SK-N-SH (cell line): ENCODE results near the gene CUL9.

Source experiments
- CTCF ChIP-seq: fragments of 200-600 bp; sonication (generic); IDR thresholded peaks from 2 replicates; pipeline ENCODE4 v1.6.1; 2017; ENCODE audit warnings: antibody characterized with exemption, mild to moderate bottlenecking, moderate library complexity
- NFIC ChIP-seq: IDR thresholded peaks from 2 replicates; pipeline ENCODE4 v1.4.0; 2012; ENCODE audit warnings: borderline replicate concordance
- POLR2AphosphoS5 ChIP-seq: IDR thresholded peaks from 2 replicates; pipeline ENCODE4 v1.6.1; 2012; ENCODE audit warnings: low read depth, low read length
- TAF1 ChIP-seq: IDR thresholded peaks from 2 replicates; pipeline ENCODE4 v1.6.1; 2012; ENCODE audit warnings: low read depth, mild to moderate bottlenecking, low read length, moderate library complexity, borderline replicate concordance
- TCF12 ChIP-seq: IDR thresholded peaks from 2 replicates; pipeline ENCODE4 v1.4.0; 2012
- TEAD4 ChIP-seq: IDR thresholded peaks from 2 replicates; pipeline ENCODE4 v1.4.0; 2012; ENCODE audit warnings: mild to moderate bottlenecking, borderline replicate concordance; ENCODE audit not compliant: insufficient read depth
- TF ChIP-seq, protein P1 (sequence below): IDR thresholded peaks from 2 replicates; pipeline ENCODE4 v1.4.0; 2012; ENCODE audit warnings: low read depth

- no peak for TF ChIP-seq TEAD4
- TF ChIP-seq TCF12, result no peak
- no peak for TF ChIP-seq CTCF
- TF ChIP-seq, protein P1, sequence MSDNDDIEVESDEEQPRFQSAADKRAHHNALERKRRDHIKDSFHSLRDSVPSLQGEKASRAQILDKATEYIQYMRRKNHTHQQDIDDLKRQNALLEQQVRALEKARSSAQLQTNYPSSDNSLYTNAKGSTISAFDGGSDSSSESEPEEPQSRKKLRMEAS, result no peak
- no peak for TF ChIP-seq NFIC
- no peak for TF ChIP-seq TAF1
- no peak for TF ChIP-seq POLR2AphosphoS5
These were observed 44.3 kb downstream of the CUL9 start for GRCh38 chr6:43226192-43226851.
